GM12892 (cell line): ENCODE data around the gene BORCS5.
"Not testable (repeated sequence)": the region's sequence is repeated elsewhere in the genome, so short reads cannot be mapped to it uniquely, and the experiment has no call there.

Experiments
- DNase-seq: peaks from one replicate; pipeline ENCODE4 v3.0.0; 2011; ENCODE audit not compliant: insufficient read length
- FAIRE-seq: peaks from 2 replicates; lab custom pipeline; 2011; peaks lifted over from hg19 to GRCh38; lab: Jason Lieb, UNC
- POLR2A ChIP-seq: IDR thresholded peaks from 2 replicates; pipeline ENCODE4 v1.6.1; 2011; ENCODE audit warnings: low read depth, low read length, control low read depth
- POLR2AphosphoS5 ChIP-seq: IDR thresholded peaks from 2 replicates; pipeline ENCODE4 v1.6.1; 2011; ENCODE audit warnings: low read depth, low read length, control low read depth
- TAF1 ChIP-seq: IDR thresholded peaks from 2 replicates; pipeline ENCODE4 v1.6.1; 2011; ENCODE audit warnings: low read depth, mild to moderate bottlenecking, control low read depth, low read length, borderline replicate concordance

Gene BORCS5

DNA sequence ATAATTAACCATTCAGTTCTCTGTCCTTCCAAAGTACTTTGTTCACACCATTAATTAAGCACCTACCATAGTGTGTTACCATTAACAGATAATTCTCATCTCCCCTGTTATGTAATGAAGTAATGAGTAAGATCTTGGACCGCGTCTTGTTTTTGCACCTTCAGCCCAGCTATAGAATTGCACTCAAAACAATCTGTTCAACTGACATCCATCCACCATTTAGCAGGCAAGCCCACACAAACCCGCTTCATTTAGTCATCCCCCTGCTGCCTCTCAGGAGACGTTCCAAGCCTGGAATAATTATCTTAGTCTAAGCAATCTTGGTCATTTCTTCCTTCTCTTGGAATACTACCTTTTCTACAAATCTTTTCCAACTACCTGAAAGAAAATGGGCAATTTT, 131.4 kb downstream of the BORCS5 start:
- DNase-seq (no peak), FAIRE-seq (no peak)
- TF ChIP-seq POLR2AphosphoS5 (no peak), POLR2A (no peak)

DNA sequence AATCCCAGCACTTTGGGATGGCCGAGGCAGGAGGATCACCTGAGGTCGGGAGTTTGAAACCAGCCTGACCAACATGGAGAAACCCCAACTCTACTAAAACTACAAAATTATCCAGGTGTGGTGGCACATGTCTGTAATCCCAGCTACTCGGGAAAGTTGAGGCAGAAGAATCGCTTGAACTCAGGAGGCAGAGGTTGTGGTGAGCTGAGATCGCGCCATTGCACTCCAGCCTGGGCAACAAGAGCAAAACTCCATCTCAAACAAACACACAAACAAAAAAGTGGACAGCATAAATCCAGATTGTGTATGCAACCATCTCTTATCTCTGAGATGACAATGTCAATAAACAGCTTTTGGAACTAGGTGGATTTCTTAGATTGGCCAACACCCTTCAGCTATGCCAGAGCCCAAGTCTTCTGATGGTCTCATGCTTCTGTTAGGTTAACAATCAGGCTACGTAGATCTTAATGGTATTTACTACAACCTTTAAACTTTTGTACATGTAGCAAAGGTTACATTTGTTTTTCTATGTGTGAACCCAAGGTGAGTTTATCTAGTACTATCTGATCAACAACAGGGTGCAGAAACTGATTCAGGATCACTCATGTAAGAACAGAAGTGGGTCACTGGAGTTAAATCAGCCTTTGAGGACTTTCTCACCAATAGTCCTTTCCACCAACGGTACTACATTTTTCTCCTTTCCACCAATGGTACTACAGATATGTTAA, 132.1 kb downstream of the BORCS5 start:
- FAIRE-seq (no peak), DNase-seq (no peak)

DNA sequence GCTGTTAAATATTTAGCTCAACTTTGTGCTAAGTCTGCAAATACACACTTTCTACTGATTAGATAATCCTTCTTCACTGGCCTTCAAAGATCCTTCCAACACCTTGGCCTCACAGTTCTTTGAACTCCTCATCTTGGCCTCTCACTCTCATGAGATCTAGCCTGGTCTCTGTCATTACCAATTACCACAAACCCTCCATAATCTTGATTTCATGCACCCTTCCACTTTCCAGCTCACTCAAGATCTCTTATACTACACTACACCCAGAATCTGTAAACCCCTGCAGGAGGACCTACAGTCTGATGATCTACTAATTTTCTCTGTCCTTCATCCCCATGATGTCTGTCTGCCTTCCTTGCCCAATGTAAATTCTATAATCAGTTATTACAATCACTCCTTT, 134.7 kb downstream of the BORCS5 start:
- no peak for TF ChIP-seq TAF1
- FAIRE-seq (no peak), DNase-seq (no peak)

More for the DNA sequence above, 132.1 kb downstream of the BORCS5 start:
- TF ChIP-seq POLR2A: no peak
- TF ChIP-seq POLR2AphosphoS5: no peak
- TF ChIP-seq TAF1: no peak

DNA sequence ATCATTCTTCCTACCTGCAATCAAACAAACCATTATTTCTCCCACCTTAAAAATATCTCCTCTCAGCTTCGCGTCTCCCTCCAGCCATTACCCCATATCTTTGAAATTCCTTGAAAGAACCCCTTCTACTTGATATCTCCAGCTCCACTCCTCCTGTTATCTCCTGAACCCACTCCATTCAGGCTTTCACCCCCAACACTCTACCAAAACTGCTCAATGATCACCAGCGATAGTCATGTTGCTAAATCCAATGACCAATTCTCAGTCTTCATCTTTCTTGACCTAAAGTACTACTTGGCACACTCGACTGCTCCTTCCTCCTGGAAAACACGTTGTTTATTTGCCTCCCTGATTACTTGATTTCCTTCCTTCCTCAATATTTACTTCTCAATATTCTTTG, 135.7 kb downstream of the BORCS5 start:
- DNase-seq (no peak), FAIRE-seq (no peak)
- TF ChIP-seq POLR2AphosphoS5: no peak
- no peak for TF ChIP-seq TAF1
- no peak for TF ChIP-seq POLR2A

DNA sequence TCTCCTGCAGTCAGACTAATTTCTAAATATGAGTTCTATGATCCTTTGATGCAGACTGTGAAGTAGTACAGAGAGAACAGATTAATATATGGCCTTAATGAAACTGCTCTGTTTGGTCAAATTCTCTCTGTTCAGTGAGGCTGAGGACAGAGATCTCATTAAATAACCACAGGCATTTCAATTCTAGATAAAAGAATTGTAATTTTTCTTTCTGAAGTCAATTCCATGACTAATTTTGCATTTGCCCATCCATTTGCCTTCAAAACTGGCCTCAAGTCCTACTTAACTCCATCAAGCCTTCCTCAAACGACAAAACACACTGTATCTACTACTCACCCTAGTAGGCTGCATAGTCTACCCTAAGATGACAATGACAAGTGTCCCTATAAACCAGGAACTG, 138.7 kb downstream of the BORCS5 start:
- FAIRE-seq (no peak), DNase-seq (no peak)
- no peak for TF ChIP-seq POLR2AphosphoS5

DNA sequence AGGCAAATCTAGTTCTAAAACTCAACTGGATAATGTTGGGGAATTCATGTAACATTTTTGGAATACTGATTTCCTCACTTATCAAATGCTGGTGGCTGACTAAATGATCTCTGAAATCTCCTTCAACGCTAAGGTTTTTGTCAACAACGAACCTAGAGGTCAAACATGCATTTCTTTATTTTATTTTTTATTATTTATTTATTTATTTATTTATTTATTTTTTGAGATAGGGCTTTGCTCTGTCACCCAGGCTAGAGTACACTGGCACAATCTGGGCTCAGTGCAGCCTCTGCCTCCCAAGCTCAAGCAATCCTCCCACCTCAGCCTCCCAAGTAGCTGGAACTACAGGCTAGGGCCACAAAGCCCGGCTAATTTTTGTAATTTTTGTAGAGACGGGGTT, 141.3 kb downstream of the BORCS5 start:
- FAIRE-seq: no peak

DNA sequence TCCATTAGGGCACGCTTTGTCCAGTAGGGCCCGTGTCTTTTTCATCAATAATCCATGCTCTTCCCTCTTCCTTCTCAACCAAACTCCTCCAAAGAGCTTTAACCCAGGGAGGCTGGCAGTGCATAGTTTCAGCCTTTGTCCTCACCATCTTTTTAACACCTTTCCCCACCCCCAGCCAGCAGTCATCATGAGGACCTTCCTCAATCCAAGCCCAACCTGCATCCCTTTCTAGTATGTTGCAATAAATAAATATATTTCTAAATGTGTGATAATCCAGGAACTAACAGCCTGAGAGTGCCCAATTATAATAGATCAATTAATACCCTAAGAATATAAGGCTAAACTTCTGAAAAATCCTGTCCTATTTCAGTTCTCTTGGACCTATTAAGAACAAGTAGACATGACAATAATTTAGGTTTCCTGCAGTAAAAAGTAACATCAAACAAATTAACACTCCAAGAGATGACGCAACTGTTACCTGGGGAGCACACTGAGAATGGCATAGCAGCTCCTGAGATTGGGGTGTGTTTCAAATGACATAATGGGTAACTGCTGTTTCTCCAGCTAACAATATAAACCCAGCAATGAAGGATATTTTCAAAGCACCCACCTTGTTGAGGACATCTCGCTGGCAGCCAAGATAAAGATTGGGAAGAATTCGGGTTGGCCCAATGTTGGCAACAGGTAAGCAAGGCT, 143.2 kb downstream of the BORCS5 start:
- FAIRE-seq: no peak

More for the DNA sequence above, 141.3 kb downstream of the BORCS5 start:
- TF ChIP-seq POLR2AphosphoS5 (no peak), POLR2A (no peak), TAF1 (no peak)
- no peak for DNase-seq

DNA sequence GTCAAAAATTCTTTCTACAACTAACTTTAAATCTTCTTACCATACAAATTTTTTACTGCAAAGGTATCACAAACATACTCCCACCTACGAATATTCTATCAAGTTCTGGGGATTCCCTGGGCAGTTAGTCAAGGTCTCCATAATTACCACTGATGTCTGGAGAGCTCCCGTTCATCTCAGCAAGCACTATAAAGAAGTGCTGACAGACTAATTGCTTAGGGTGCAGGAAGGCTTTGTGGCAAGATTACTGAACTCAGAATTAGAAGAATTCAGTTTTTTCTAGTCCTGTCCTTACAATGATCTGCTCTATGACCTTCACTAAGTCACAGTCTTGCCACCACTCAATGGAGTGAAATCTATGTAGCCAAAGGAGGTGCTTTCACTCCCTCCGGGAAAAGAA, 144.2 kb downstream of the BORCS5 start:
- no peak for FAIRE-seq
- TF ChIP-seq TAF1 (no peak), POLR2AphosphoS5 (no peak), POLR2A (no peak)
- no peak for DNase-seq

More for the DNA sequence above, 143.2 kb downstream of the BORCS5 start:
- no peak for TF ChIP-seq POLR2AphosphoS5
- no peak for TF ChIP-seq POLR2A
- no peak for TF ChIP-seq TAF1
- DNase-seq: no peak

DNA sequence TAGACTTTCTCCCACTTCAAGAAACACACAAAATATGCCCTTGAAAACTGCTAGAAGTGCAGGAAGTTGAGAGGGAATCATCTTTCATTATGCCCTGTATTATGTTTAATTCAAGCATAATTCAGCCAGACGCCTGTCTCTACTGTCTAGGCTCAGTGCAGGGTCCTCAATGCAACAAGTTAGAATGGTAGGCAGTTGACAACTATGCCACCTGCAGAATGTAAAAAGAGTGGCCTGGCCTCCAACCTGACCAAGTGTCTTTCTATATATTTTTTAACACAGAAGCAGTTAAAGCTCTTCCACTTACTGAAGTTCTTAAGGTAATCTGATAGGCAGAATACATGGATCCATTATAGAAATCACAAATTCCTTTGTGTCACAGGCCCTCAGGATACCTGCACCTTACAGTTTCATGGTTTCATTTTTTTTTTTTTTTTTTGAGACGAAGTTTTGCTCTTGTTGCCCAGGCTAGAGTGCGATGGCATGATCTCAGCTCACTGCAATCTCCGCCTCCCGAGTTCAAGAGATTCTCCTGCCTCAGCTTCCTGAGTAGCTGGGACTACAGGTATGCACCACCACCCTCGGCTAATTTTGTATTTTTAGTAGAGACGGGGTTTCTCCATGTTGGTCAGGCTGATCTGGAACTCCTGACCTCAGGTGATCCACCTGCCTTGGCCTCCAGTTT, 145.4 kb downstream of the BORCS5 start:
- DNase-seq, FAIRE-seq: not testable (repeated sequence)

DNA sequence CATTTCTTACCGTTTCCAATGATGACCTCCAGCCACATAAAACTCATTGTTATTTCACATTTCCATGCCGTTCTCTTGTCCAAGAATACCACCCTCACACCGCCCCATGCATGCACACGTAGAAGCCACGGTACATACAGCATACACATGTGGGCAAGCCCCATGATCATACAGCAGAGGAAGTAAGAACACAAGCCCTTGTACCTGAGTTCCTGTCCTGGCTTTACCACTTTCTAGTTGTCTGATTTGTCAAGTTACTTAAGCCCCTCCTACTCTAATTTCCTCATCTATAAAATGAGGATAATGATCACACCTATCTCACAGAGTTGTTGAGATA, 145.9 kb downstream of the BORCS5 start:
- DNase-seq: no peak
- TF ChIP-seq POLR2AphosphoS5 (no peak), POLR2A (no peak), TAF1 (no peak)
- peak; percentile 62 for FAIRE-seq

DNA sequence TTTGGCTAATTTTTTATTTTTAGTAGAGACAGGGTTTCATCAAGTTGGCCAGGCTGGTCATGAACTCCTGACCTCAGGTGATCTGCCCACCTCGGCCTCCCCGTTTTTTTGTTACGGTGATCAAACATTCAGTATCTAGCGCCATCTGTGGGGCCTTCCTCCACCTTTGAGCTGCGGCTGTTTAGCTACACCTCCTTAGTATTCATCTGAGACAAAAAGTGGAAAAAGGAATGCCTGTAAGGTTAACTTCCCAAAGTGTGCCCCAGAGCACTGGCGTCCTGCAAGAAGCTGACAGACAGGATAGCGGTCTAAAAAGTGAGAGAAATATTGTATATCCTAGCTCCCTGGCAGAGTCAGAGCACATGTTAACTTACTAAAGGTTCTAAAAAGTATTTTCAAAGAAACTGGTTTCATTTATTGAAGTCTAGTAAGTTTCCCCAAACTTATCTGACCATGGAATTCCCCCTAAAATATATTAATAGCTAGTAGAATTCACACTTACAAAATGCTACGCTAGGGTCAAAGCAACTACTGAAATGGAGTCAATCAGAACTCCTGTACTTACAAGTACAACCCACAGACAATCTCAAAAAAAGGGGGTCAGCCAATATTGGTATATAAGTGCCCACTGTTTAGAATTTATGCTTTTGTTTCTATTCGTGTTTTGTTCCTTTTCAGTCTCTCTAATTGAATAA, 146.7 kb downstream of the BORCS5 start:
- DNase-seq: no peak
- TF ChIP-seq POLR2AphosphoS5 (no peak), TAF1 (no peak), POLR2A (no peak)
- no peak for FAIRE-seq
